HG03457 (cell line): Measurements from ENCODE around the gene DDX43.
"Not testable (repeated sequence)": the region's sequence is repeated elsewhere in the genome, so short reads cannot be mapped to it uniquely, and the experiment has no call there.

ENCODE experiments used
- ATAC-seq: cut with Tn5 transposase; IDR thresholded peaks from one replicate; pipeline ENCODE4 v1.9.1; 2021; ENCODE audit warnings: moderate number of reproducible peaks; ENCODE audit not compliant: unreplicated experiment

DDX43 gene

DNA sequence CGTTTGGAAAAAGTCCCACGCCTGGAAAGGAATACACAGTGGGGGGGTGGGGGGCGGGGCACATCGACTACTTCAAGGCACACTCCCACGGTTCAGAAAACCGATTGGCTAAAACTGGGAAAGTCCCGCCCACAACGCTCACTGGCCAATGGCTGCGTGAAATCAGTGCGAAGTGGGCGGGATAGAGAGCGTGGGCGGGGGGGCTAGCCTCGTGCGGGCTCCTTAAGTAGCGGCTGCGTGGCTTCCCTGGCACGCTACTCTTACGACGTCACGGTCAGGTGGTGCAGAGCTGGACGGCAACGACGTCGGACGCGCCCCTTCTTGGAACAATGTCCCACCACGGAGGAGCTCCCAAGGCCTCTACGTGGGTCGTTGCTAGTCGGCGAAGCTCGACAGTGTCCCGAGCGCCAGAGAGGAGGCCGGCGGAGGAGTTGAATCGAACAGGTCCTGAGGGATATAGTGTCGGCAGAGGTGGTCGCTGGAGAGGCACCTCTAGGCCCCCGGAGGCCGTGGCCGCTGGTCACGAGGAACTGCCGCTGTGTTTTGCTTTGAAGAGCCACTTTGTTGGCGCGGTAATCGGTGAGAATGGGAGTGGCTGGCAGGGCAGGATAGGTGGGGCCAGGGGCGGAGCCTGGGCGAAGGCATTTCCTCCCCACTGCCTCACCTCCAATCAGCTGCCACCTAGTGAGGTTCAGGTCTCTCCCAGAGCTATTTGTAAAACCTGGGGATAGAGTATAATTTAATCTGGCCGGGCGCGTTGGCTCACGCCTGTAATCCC is at the start of gene DDX43:
TSS of gene DDX43 (plus strand) at position 252 of the 778 bp plus-strand sequence. CDS start at position 330, 78 bp downstream.
- no peak for ATAC-seq

DNA sequence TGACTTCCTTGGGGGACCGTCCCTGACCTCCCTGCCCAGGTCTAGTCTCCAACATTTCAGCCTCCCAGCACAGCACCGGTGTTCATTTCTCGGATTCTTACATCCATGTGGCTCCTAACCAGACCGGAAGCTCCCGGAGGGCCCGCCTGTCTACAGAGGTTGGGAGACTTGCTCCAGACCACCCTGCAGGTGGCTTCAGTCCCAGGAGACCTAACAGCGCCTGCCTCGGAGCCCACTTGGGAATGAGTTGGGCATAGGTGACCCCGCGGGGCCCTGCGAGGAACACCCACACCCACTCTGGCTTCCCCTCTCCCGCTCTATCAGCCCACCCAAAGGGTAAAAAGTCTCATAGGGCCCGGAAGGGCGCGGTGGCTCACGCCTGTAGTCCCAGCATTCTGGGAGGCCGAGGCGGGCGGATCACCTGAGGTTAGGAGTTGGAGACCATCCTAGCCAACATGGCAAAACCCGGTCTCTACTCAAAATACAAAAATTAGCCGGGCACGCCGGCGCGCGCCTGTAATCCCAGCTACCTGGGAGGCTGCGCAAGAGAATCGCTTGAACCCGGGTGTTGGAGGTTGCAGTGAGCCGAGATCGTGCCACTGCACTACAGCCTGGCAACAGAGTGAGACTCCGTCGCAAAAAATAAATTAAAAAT is 46.0 kb upstream of the DDX43 start:
- no peak for ATAC-seq

DNA sequence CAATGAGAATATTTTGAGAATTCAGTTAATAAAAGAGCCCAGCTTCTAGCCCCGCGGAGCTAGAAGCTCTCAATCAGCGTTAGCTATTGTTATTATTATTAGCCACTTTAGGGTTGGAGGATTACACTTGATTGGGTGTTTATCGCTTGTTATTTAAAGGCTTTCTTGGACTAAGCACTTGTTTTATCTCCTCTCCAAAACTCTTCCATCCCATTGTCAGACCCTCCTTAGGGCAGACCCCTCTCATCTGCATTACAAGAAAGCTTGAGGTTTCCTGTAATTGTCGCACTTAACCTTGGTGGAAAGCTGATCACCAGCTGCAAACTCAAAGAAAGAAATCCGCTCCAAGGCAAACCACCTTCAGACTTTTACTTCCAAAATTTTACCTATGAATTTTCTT is 45.3 kb upstream of the DDX43 start:
- ATAC-seq, result no peak

DNA sequence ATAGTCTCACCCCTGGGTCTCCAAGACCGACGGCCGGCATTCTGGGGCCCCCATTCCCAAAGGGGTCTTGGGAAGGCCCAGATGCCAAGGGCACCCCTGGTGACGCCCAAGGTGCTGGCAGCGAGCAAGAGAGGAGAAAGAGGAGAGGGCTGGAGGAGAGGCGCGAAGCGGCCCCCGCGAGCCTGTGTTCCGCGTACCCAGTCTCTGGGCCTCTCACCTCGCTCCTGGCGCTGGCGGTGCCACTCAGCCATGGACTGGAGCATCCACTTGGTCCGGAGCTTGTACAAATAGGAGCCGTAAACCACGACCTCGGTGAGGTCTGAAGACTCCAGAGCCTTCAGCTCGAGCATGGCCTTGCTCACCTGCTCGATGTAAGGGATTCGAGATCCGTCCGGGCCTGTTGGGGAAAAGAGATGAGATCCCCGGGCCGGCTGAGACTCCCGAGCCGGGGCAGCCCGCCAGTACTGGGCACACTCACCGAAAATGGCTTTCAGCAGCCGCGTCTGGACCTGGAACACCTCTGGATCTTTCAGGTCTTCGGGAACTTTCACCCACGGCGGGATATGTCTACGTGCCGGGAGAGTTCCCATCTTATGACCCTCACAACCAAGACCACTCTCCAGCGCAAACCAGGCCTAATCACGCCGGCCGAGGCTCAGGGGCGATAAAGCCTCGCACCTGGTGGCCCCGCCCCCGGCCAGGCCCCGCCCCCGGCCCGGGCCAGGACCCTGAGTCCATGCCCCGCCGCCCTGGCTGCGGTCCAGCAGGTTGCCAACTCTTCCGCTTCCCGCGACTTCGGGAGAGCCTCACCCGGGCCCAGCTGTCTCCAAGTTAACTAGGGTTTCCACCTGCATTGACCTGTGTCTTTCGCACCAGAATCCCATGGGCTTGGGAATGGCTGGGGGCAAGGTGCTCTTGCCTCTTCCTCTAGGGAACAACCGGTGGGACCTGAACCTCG is 40.7 kb upstream of the DDX43 start, which contains the start of gene DPPA5:
TSS of gene DPPA5 (minus strand) at position 641 of the 958 bp plus-strand sequence. CDS start at position 590, 51 bp downstream.
- ATAC-seq, result no peak

DNA sequence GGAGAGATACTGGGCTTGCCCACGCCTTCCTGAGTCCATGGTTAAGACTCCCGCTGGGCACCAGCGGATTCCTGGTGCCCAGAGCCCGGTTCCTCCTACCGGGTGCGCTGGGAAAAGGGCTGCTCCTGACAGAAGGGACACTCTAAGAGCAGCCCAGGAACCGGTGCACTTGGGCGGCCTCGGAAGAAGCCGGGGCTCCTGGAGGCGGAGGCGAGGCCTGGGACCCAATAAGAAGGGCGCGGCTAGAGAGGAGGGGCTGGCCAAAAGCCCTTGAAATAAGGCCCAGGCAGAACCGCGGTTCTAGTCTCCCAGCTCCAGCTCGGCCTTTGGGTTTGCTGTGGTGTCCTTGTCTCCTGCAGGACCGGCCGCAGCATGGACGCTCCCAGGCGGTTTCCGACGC is 32.3 kb upstream of the DDX43 start, which contains the start of gene KHDC3L:
TSS of gene KHDC3L (plus strand) at position 301 of the 400 bp plus-strand sequence. CDS start at position 373, 72 bp downstream.
- no peak for ATAC-seq

DNA sequence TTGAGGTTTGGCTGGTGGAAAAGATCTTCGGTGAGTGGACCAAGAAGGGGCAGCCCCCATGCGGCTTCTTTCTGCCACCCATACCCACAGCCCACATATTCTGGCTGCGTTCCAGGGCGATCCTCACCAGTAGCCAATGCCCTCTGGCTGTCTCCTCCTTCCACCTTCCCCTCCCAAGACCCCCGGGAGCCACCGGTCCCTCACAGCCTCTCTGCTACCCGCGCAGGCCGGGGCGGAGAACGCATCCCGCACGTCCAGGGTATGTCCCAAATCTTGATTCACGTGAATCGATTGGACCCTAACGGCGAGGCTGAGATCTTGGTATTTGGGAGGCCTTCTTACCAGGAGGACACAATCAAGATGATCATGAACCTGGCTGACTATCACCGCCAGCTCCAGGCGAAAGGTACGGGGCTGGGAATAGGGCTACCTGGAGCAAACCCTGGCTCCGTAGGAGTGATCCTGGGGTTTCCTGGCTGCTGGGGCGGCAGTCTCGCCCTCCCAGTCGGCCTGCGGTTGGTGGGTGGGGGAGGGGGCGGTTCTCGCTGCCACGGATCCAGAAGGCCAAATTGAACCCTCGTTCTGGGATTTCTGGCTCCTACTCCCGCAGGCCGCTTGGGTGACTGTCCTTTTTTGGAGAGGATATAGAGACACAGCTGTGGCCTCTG is 31.6 kb upstream of the DDX43 start:
- no peak for ATAC-seq

DNA sequence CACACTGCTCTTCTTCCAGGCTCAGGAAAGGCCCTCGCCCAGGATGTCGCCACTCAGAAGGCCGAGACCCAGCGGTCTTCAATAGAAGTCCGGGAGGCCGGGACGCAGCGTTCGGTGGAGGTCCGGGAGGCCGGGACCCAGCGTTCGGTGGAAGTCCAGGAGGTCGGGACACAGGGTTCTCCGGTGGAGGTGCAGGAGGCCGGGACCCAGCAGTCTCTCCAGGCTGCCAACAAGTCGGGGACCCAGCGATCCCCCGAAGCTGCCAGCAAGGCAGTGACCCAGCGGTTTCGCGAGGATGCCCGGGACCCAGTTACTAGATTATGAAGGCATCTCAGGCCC is 31.1 kb upstream of the DDX43 start:
- no peak for ATAC-seq

DNA sequence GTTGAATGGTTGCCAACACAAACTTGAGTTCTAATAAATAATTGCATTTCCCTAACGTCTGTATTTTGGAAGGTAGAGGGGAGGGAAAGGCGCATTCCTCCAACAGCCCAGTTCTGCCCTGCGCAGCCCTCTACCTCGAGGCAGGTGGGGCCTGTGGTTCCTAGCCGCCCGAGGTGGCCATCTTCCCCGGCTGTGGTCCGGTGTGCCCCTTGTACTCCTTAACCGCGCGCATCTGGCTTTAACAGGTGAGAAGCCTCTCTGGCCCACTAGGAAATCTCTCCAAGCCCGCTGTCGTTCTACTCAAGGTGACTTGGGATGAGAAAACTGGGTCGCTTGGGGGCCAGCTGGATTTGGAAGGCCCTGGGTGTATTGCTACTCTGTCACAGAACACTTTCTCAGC is 30.5 kb upstream of the DDX43 start:
- no peak for ATAC-seq

DNA sequence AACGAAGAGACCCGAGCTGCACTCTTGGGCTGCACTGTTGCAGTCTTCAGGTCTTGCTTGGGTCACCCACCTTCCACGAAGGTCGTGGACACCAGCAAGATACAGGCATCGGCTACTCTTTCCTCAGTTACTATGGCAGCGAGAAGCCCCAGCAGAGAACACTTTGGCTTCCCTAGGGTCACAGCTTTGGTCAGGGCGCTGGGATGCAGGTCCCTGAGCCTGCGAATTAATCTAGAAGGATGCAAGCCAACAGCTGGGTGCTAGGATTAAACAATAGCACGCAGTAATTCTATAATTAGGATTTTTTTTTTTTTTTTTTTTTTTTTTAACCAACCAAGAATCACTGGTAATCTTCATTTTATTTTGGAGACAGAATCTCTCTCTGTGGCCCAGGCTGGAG is 30.1 kb upstream of the DDX43 start:
- no peak for ATAC-seq

DNA sequence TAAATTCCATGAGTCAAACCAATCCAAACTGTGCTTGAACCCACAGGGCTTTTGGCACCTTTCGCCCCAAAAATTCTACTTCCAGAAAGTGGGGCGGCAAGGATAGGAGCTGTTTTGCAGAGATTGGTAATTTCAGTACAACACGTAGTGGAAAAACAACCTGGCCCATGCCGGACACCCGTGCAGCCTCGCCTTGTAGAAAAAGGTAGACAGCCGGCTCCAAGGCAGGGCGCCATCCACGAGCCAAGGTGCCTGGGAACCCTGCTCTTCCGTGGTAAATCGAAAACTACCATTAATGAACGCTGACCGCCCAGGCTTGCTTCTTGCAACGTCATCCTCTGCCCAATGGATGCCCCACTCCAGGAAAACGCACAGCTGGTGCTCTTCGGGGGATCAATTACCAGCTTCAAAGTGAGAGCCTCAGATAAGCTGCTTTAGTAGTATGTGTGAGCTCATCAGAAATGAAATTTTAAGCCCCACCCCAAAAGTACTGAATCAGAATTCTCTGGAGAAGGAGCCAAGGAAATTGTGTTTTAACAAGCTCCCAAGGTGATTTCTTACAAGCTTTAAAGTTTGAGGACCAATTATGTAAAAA is 26.8 kb upstream of the DDX43 start:
- no peak for ATAC-seq

DNA sequence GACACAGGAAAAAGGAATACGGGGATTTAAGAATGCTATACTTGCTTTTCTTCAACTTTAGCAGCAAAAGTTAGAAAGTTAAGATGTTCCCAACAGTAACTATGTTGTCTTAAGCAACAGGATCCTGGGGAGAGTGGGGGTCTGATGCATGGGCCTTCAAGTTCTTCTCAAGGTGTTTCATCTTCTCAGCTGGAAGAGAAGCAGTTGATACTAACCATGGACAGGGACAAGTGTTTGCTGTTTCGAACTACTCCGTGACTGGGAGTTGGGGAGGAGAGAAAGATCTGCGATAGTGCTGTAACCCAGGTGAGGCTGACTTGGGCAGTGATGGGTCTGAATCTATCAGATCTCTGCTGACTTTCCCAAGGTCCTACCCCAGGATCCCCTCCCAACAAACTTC is 26.0 kb upstream of the DDX43 start:
- no peak for ATAC-seq

DNA sequence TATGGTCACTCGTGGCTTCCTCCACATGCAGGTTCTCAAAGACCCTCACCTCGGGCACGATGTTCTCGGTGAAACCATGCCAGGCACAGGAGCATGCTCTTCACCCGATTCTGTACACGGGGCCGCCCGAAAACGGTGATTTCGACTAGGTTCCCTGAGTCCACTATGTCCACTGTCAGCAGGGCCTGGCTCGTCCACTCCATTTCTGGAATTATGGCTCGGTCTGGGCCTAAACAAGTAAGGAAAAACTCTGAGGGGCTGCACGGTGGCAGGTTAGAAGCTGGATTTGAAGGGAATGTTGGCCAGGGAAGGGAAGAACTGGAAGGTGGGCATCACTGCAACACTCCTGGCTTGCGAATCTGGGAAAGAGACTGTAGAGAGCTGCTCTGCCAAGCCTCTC is 25.5 kb upstream of the DDX43 start:
- ATAC-seq, result no peak

DNA sequence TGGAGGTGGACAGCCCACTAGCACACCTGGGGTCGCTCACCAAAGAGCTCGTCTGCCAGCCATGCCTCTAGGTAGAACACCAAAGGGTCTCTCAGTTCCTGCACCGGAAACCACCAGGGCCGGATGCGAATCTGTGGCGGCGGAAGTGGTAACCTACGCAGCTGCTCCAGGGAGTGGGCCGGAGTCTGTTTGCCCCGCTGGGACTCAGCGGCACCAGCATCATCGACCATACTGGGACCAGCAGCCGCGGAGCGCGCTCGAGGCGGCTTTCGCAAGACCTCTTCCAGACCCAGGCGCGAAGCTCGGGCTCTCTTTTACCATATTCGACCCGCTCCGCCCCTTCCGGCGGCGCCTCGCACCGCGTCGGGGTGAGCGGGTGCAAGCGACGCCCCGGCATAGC is 25.1 kb upstream of the DDX43 start, which contains the start of gene OOEP:
TSS of gene OOEP (minus strand) at position 335 of the 400 bp plus-strand sequence. CDS start at position 230, 105 bp downstream.
- no peak for ATAC-seq

DNA sequence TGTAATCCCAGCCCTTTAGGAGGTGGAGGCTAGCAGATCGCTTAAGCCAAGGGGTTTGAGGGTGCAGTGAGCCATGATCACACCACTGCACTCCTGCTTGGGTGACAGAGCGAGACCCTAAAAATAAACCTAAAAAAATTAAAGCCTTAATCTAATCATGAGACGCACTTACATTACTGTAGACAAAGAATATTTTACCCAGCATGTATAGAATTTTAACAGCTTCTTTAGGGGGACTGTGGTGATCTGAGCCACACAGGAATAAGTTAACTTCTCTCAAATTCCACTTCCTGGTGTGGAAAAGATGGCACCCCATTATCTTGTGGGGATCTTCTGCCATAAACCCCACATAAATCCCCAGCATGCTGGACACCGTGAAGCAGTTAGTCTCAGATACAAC is 22.6 kb upstream of the DDX43 start:
- no peak for ATAC-seq

DNA sequence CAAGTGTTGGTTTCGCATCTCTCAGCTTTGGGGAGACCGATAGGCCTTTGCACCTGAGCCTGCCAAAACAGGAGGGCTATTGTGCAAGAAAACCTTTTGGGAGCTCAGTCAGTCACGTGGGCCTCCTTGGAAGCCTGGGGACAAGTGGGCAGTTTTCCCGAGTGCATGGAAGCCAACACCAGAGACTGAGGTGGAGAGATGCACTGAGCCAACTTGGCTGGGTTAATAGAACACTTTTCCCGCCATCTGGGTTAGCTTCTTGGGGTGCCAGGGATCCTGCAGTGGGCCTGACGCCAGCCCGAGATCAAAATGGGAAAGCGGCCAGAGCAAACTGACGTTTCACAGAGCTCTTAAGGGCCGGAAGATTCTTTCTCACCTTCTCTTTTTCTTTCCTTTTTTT is 22.1 kb upstream of the DDX43 start:
- ATAC-seq, result no peak

DNA sequence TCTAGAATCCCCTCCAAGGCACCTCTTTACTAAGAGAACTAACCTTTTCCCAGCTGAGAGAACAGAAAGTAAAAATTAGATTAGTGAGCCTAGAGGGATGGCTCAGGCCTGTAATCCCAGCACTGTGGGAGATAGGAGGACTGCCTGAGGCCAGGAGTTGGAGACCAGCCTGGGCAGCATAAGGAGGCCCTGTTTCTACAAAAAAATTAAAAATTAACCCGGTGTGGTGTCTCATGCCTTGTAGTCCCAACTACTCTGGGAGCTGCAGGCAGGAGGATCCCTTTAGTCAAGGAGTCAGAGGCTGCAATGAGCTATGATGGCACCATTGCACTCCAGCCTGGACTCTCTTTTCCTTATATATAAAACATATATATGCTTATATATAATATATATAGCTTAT is 19.4 kb upstream of the DDX43 start:
- no peak for ATAC-seq

DNA sequence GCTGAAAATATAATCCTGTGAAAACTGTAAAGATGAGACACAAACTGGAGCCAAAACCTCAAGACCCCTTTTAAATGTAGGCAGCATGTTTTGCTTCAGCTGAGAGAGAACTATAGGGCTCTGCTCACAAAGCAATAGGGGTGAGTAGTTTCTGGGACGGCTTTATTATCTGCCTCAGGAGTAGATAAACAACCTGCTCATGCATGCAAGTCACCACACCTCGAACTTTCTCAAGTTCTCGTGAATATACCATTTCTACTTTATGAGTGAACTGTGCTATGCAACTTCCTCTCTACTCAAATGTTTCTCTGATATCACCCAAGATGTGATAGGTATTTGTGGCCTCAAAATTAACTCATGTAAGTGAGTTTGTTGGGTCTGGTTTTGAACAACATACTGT is 17.4 kb upstream of the DDX43 start:
- ATAC-seq, result no peak

DNA sequence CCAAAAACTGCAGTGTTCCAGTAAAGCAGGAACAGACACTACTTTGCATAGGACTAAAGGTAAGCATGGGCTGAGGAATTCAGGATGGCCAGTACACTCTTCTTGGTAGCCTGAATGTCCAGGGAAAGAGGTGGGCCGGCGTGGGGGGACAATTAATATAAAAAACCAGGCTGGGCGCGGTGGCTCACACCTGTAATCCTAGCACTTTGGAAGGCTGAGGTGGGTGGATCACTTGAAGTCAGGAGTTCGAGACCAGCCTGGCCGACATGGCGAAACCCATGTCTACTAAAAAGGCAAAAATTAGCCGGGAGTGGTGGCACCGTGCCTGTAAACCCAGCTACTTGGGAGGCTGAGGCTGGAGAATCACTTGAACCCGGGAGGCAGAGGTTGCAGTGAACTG is 13.1 kb upstream of the DDX43 start:
- not testable (repeated sequence) for ATAC-seq

DNA sequence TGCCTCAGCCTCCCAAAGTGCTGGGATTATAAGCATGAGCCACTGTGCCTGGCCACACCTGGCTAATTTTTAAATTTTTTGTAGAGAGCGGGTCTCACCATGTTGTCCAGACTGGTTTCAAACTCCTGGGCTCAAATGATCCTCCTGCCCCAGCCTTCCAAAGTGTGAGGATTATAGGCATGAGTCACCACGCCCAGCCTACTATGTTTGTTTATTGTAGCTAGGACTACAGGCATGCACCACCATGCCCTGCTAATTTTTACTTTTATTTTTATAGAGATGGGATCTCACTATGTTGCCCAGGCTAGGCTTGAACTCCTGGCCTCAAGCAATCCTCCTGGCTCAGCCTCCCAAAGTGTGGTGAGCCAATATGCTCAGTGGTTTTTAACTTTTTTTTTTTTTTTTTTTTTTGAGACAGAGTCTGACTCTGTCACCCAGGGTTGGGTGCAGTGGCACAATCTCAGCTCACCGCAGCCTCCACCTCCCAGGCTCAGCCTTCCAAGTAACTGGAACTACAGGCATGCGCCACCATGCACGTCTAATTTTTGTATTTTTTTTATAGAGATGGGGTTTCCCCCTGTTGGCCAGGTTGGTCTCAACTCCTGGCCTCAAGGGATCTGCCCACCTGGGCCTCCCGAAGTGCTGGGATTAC is 12.0 kb upstream of the DDX43 start:
- ATAC-seq, result no peak

DNA sequence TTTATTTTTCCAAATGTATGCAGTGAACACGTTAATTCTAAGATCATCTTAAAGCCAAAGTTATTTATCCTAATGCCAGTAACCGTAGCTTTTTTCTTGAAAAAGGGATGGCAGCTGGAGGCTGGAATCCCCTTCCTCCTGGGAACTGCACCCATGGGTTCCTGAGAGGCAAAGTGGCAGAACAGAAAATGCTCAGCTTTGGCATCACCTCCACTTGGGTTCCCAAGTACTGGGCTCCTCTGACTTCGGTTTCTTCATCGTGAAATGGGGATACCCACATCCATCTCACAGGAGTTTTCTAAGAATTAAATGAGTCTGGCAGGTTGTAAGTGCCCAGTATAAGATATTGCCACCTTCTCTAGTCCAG is 6.2 kb upstream of the DDX43 start:
- peak; percentile 11 for ATAC-seq
